Cardiac muscle cell (in vitro differentiated cells and primary cell): Measurements from ENCODE around the gene LIN7B. TPM values are rescaled to one million over a fixed set of nuclear protein-coding genes. Genes with fewer than 3 reads are reported as not detected.

ENCODE experiments used
- DNase-seq, 2 donors: peaks; one replicate each; pipeline versions ENCODE4 v3.0.0 to v3.0.0-alpha.2; 2010 to 2017; ENCODE audit warnings: low read depth in 1 of 2, low spot score in 1 of 2
- H3K27ac ChIP-seq: fragments of 200-600 bp; sonication (generic); 2 replicates; pipeline ENCODE4 v1.5.1; 2016
- H3K27me3 ChIP-seq: fragments of 200-600 bp; sonication (generic); 2 replicates; pipeline ENCODE4 v1.6.0; 2016; ENCODE audit warnings: control low read depth
- H3K36me3 ChIP-seq: fragments of 200-600 bp; sonication (generic); 2 replicates; pipeline ENCODE4 v1.5.1; 2016; ENCODE audit warnings: control low read depth
- H3K4me1 ChIP-seq: fragments of 200-600 bp; sonication (generic); 2 replicates; pipeline ENCODE4 v1.8.1; 2017; ENCODE audit warnings: low read depth, mild to moderate bottlenecking, mixed run types
- H3K4me3 ChIP-seq: fragments of 200-600 bp; sonication (generic); 2 replicates; pipeline ENCODE4 v1.5.1; 2016; ENCODE audit warnings: mild to moderate bottlenecking
- H3K9me3 ChIP-seq: fragments of 200-600 bp; sonication (generic); 2 replicates; pipeline ENCODE4 v1.5.1; 2017; ENCODE audit warnings: low read depth, mild to moderate bottlenecking, control low read depth
- polyA plus RNA-seq: library from polyadenylated mRNA; unstranded; fragments of >200 nt; fragmentation: Nextera tagmentation; extraction: Ambion mirVana; gene quantifications from 2 replicates; pipeline ENCODE4 v1.2.1, GENCODE V29; 2016
- total RNA-seq: library from RNA; depleted of rRNA; stranded (reverse); fragments of >200 nt; gene quantifications from 2 replicates; pipeline ENCODE4 v1.2.3, GENCODE V29; 2016
- TF ChIP-seq, protein P1 (sequence below): IDR thresholded peaks from 2 replicates; pipeline ENCODE4 v1.5.1; 2012; ENCODE audit warnings: low read depth, mild to moderate bottlenecking, low read length

The LIN7B gene
- total and polyA plus RNA-seq, 2 experiments from 2014 or later, result 20.0 to 37.8 TPM

DNA sequence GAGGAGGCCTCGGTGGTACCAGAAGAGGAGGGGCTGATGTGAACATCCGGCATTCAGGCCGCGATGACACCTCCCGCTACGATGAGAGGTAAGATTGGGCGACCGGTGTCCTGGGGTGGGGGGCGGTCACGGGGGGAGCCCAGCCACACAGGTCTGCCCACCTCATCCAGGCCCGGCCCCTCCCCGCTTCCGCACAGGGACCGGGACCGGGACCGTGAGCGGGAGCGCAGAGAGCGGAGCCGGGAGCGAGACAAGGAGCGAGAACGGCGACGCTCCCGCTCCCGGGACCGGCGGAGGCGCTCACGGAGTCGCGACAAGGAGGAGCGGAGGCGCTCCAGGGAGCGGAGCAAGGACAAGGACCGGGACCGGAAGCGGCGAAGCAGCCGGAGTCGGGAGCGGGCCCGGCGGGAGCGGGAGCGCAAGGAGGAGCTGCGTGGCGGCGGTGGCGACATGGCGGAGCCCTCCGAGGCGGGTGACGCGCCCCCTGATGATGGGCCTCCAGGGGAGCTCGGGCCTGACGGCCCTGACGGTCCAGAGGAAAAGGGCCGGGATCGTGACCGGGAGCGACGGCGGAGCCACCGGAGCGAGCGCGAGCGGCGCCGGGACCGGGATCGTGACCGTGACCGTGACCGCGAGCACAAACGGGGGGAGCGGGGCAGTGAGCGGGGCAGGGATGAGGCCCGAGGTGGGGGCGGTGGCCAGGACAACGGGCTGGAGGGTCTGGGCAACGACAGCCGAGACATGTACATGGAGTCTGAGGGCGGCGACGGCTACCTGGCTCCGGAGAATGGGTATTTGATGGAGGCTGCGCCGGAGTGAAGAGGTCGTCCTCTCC lies 6.3 kb upstream of the LIN7B start:
- peak overlapping the region; percentile 83 for H3K27ac ChIP-seq
- no peaks in the 10 kb centered on the region for H3K9me3 ChIP-seq
- H3K27me3 ChIP-seq, result no peaks in the 10 kb centered on the region
- no peak for DNase-seq
- H3K36me3 ChIP-seq, result peaks cover 35% of the 10 kb centered on the region
- peaks cover 36% of the 10 kb centered on the region for H3K4me1 ChIP-seq
- TF ChIP-seq, protein P1, sequence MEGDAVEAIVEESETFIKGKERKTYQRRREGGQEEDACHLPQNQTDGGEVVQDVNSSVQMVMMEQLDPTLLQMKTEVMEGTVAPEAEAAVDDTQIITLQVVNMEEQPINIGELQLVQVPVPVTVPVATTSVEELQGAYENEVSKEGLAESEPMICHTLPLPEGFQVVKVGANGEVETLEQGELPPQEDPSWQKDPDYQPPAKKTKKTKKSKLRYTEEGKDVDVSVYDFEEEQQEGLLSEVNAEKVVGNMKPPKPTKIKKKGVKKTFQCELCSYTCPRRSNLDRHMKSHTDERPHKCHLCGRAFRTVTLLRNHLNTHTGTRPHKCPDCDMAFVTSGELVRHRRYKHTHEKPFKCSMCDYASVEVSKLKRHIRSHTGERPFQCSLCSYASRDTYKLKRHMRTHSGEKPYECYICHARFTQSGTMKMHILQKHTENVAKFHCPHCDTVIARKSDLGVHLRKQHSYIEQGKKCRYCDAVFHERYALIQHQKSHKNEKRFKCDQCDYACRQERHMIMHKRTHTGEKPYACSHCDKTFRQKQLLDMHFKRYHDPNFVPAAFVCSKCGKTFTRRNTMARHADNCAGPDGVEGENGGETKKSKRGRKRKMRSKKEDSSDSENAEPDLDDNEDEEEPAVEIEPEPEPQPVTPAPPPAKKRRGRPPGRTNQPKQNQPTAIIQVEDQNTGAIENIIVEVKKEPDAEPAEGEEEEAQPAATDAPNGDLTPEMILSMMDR, result no peak
- H3K4me3 ChIP-seq, result no peak overlapping the region

DNA sequence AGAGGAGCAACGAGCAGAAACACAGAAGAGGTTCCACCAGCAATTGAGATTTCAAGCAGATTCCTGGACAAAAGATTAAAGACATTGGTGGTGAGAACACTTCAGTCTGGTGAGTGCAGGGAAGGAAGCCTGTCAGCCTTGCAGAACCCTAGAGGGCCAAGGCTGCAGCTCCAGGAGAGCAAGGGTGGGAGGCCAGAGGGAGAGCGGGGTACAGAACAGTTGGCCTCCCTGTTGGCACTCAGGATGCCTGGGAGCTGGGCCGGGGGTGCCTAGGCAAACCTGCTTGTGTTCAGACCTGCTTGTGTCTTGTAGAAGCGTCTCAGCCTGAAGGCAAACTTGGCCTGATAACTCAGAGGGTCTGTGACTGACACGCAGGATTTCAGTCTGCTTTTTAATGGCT lies 5.1 kb upstream of the LIN7B start:
- Histone ChIP-seq H3K36me3 (peaks cover 35% of the 10 kb centered on the region), H3K27ac (peak overlapping the region; percentile 83), H3K9me3 (no peaks in the 10 kb centered on the region), H3K27me3 (no peaks in the 10 kb centered on the region), H3K4me1 (peaks cover 45% of the 10 kb centered on the region), H3K4me3 (no peak overlapping the region)
- DNase-seq, result no peak
- TF ChIP-seq, protein P1, result no peak

DNA sequence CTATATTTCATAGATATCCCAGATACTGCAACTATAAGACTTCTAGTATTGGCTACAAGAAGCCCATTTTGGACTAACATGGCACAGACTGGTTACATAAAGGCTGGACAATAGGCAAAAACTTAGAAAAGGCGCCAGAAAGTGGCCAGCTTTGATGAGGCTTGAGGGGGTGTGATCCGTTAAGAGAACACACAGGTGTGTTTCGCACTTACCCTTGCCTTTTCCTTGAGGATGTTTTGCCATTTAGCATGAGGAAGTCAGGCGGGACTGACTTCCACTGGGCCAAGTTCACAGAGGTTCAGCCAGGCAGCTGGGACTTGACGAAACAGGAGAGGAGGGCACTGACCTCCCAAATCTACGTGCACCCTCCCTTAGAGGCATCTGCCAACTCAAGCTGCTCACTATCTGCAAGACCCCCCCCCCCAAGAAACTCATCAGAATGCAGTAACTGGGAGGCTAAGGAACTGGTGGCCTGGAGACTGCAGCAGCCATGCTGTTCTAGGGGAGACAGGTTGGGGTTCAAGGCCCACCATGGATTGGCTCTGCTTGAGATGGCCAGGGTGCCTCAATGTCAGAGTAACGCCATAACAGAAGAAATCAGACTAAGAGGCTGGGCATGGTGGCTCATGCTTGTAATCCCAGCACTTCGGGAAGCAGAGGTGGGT lies 4.5 kb upstream of the LIN7B start:
- TF ChIP-seq, protein P1, result no peak
- Histone ChIP-seq H3K27ac (peak overlapping the region; percentile 83), H3K4me1 (peaks cover 45% of the 10 kb centered on the region), H3K36me3 (peaks cover 34% of the 10 kb centered on the region), H3K27me3 (no peaks in the 10 kb centered on the region), H3K9me3 (no peaks in the 10 kb centered on the region), H3K4me3 (no peak overlapping the region)
- DNase-seq, result no peak

DNA sequence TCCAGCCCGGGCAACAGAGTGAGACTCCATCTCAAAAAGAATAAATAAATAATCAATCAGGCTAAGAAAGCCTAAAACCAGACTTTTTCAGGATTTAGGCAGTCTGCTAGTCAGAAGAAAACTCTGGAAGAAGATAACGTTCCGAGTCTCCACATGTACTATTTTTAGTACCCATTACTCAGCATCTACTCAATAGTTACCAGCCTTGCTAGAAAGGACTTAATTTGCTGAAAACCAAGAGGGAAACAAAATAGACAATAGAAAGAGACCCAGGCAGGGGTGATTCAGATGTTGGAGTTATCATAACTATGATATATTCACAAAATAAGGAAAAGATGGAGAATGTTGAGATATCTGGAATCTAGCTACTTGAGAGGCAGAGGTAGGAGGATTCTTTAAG lies 3.6 kb upstream of the LIN7B start:
- H3K27ac ChIP-seq, result peak overlapping the region; percentile 83
- H3K9me3 ChIP-seq, result no peaks in the 10 kb centered on the region
- H3K4me3 ChIP-seq, result no peak overlapping the region
- H3K36me3 ChIP-seq, result peaks cover 27% of the 10 kb centered on the region
- peaks cover 49% of the 10 kb centered on the region for H3K4me1 ChIP-seq
- no peak for DNase-seq
- TF ChIP-seq, protein P1, result no peak
- no peaks in the 10 kb centered on the region for H3K27me3 ChIP-seq

DNA sequence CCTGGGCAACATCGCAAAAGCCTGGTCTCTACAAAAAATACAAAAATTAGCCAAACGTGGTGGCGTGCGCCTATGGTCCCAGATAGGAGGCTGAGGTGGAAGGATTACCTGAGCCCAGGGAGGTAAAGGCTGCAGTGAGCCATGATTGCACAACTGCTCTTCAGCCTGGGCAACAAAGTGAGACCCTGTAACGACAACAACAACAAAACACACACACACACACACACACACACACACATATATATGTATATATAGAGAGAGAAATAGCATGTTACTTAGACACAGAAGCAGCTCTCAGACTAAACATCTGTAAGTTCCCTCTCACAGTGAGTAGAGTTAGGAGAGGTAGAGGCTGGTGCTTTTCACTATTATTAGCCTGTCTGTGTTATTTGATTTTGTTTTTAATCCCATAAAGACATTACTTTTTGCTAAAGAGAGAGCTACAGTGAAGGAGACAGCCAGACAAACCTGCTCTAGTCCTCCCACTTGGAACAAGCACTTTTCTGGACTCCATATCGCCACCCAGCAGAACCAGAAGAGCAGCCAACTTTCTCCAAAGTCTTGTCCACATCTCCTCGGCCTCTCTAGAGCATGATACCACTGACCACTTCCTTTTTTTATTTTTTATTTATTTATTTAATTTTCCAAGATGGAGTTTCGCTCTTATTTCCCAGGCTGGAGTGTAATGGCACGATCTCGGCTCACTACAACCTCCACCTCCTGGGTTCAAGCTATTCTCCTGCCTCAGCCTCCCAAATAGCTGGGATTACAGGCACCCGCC lies 2.8 kb upstream of the LIN7B start:
- H3K27ac ChIP-seq, result peak overlapping the region; percentile 83
- H3K4me1 ChIP-seq, result peaks cover 49% of the 10 kb centered on the region
- H3K4me3 ChIP-seq, result no peak overlapping the region
- H3K27me3 ChIP-seq, result no peaks in the 10 kb centered on the region
- no peak for DNase-seq
- H3K36me3 ChIP-seq, result peaks cover 25% of the 10 kb centered on the region
- H3K9me3 ChIP-seq, result no peaks in the 10 kb centered on the region
- TF ChIP-seq, protein P1, result no peak
